ENCODE data around the gene PHF21B.

PHF21B gene

DNA sequence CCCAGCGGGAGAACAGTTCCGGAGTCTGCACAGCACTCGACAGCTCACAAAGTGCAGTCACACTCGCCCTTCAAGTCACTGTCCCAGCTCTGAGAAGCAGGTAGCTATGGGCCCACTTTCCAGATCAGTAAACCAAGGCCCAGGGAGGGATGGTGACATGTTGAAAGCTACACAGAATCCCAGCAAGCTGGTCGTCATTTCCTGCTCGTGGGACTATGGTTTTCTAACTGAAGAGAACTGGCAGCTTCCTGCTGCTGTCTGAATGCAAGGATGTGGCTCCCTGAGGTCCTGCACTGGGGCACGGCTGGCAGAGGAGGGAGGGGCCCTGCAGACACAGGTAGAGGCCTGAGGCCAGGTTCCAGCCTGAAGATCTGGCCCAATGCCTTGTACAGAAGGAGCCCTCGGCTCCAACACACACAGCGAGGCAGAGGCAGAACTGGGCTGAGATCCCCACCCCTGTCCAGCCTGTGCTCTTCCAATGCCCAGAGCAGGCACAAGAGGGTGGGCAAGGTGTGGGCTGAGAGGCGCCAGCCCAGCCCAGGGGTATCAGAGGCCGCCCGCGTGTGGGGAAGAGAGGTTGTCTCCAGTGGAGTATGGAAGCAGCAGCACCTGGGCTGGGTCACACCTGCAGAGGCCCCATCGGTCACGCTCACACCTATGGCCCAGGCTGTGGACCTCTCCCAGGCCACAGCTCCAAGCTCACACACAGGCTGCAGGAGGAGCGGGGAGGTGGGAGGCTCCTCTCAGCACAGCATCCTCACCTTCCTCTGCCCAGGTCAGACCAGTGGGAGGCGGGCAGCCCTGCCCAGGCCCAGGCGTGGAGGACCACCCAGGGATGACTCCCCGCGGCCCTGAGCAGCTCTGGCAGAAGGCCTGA is 119.2 kb downstream of the PHF21B start:
- DNase-seq: no peak

DNA sequence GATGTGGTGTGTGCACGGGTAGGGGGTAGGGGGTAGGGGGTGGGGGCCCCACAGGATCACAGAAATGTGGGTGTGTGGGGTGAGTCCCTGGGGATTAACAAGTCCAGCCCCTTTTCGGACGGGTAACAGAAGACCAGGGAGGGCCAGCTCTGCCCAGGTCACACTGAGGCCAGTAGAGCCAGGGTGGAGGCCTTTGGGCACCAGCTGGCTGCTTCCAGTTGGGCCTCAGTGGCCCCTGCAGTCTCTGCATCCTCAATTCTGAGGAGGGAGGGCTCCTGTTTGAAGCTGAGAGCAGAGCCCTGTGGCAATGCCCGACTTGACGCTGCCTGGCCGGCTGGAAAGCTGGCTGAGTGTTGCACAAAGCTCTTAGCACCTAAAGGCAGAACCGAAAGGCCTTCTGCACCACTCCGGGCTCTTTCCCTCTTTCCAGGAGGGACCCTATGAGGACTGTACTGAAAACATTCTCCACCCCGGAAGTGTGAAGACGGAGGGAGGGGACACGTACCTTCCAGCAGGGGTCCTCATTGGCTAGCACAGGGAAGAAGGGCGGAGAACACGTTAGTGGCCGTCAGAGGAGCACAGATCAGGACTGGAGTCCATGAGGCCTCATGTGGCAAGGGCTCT is 120.4 kb downstream of the PHF21B start:
- DNase-seq: no peak

- DNase-seq: no peak
Measured at GRCh38 chr22:44888491-44889254, 121.1 kb downstream of the PHF21B start.

GRCh38 chr22:44887941-44888366 is 121.9 kb downstream of the PHF21B start:
- DNase-seq: no peak

GRCh38 chr22:44885806-44886360 is 123.9 kb downstream of the PHF21B start:
- DNase-seq: no peak

- no peak for DNase-seq
Measured at GRCh38 chr22:44884968-44885805, 124.6 kb downstream of the PHF21B start.

GRCh38 chr22:44884562-44884961 is 125.2 kb downstream of the PHF21B start:
- DNase-seq: no peak

GRCh38 chr22:44883011-44883421 is 126.8 kb downstream of the PHF21B start:
- no peak for DNase-seq

DNA sequence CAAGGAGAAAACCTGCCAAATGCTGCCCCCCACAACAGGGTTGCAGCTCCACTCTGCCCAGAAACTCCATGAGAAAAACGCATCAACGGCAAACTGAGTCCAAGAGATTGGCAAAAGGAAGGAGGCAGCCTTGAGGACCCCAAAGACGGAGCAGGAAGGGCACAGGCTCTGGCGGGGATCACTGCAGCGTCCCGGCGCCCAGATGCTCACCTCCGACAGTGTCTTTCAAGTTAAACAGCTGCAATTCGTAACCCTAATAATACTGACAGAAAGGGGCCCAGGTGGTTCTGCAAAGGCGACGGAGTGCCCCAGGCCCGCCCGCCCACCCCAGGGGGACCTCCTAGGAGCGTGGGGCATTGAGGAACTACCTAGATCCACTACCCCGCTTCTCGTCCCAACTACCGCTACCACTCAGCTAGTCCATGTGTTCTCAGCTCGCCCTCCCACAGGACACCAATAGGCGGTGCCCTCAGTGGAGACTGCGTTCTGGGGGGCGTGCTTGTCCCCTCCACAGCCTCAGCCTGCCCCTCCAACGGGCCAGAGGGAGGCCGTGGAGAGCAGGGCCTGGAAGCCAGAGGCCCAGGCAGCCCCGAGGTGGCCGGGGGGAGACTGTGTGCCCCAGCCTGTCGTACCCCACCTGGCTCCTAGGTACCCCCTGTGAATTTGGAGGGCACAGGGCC is 127.4 kb downstream of the PHF21B start:
- no peak for DNase-seq

- no peak for DNase-seq
Measured at GRCh38 chr22:44881624-44882023, 128.2 kb downstream of the PHF21B start.

GRCh38 chr22:44880610-44881290 is 129.1 kb downstream of the PHF21B start:
- DNase-seq: no peak

GRCh38 chr22:44879301-44879680 is 130.5 kb downstream of the PHF21B start:
- DNase-seq: no peak

DNA sequence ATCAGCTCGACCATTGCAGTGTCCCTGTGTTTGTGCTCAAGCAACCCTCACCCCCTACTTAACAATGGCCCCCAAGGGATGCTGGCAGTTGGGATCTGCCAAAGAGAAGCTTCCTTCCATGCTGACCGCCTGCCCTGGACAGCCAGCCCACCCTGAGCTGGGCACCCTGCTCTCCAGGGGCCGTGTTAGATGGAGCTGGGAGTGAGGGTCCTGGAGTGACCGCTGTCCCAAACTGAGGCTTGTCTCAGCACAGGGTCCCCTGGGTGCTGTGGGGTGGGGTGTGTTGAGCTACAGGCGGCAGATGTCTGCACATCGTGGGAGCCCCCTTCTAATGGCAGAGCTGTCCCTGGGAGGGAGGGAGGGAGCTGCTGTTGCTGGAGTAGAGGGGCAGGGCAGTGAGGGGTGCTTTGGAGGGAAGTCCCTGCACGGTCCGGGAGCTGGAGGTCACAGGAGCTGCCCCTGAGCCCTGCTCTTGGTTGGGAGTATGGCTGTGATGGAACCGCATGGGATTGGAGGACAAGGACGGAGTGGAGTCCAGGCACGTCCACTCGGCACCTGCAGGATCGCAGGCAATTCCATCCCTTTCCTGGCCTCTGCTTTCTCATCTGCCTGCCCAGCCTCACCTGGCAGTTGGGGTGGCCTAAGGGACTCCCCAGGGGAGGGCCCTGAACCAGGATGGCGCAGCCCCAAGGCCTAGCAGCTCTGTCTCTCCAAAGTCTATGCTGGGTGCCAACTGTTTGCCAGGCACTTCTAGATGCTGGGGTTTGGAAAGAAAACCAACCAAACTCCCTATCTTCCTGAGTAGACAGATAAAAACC is 131.1 kb downstream of the PHF21B start:
- DNase-seq: no peak

DNA sequence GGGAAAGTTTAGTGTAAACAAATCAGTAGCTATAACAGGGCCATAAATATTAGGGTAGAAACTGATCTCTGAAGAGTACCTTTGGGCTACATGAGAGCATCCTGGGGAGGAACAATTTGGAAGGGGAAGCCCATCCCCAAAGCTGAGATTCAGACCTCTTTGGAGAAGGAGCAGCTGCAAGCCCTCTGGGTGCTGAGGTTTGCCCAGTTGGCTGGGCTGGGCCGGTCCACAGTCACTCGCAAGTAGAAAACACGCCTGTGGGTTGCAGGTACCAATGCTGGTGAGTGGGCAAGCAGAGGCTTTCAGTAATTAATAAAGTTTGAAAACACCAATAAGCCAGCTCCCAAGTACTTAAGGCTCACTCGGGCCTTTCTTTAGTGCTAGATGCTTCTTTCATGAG is 132.9 kb downstream of the PHF21B start:
- DNase-seq: no peak

- no peak for DNase-seq
Measured at GRCh38 chr22:44871782-44872181, 138.0 kb downstream of the PHF21B start.

DNA sequence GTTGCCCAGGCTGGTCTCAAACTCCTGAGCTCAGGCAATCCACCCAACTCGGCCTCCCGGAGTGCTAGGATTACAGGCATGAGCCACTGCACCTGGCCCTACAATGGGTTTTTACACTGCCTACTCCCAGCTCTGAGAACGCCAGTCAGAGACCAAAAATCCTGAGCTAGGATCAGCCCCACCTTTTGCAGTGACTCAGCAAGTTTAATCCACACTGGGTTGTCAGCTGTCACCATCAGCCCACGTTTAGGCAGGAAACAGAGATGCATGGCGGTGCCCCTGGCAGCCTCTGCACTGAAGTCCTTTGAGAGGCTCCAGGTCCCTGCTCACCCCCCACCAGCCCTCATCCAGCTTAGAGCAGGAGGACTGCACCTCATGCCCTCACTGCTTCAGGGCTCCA is 139.8 kb downstream of the PHF21B start:
- no peak for DNase-seq

- no peak for DNase-seq
Measured at GRCh38 chr22:44869196-44869595, 140.6 kb downstream of the PHF21B start.

GRCh38 chr22:44865193-44866057 is 144.4 kb downstream of the PHF21B start:
- DNase-seq: no peak
